GM12878 (cell line): ENCODE data around the gene RHEB. TPM values are rescaled to one million over a fixed set of nuclear protein-coding genes. Genes with fewer than 3 reads are reported as not detected.

Experiments
- ATAC-seq: fragments of 200-7000 bp; cut with Tn5 transposase; 3 replicates; pipeline ENCODE4 v1.9.1; 2020; ENCODE audit warnings: mild to moderate bottlenecking, moderate library complexity
- BruUV-seq: library from RNA; stranded (reverse); fragments of 400-500 nt; replicated peaks from 2 replicates; lab custom pipeline; 2021; lab: Mats Ljungman, UMichigan
- CTCF ChIA-PET: fragments of 300-600 bp; sonication (Branson Sonifier 250); formaldehyde crosslinking; extraction: SDS; loops from one replicate; lab custom pipeline; 2021; ENCODE audit warnings: inconsistent platforms; lab: Yijun Ruan, JAX
- POLR2A ChIA-PET: fragments of 350-600 bp; formaldehyde crosslinking; extraction: SDS; loops from one replicate; lab custom pipeline; 2021; ENCODE audit warnings: inconsistent platforms; lab: Charles Lee
- RAD21 ChIA-PET: fragments of 300-600 bp; sonication (Branson Sonifier 250); formaldehyde crosslinking; loops from one replicate; lab custom pipeline; 2023; ENCODE audit warnings: antibody characterized with exemption; ENCODE audit not compliant: unreplicated experiment; lab: Charles Lee
- SMC1A ChIA-PET: fragments of 300-600 bp; sonication (Branson Sonifier 250); formaldehyde crosslinking; loops from one replicate; lab custom pipeline; 2023; ENCODE audit not compliant: unreplicated experiment, uncharacterized antibody; lab: Charles Lee
- DNase-seq: peaks from one replicate; pipeline ENCODE4 v3.0.0-alpha.2; 2011; ENCODE audit warnings: low read depth, low spot score
- FAIRE-seq: peaks from 3 replicates; lab custom pipeline; 2011; peaks lifted over from hg19 to GRCh38; lab: Jason Lieb, UNC
- H2AFZ ChIP-seq: 2 replicates; pipeline ENCODE4 v1.6.0; 2011; ENCODE audit warnings: low read depth, low read length, control low read depth; ENCODE audit not compliant: control insufficient read depth
- H3K27ac ChIP-seq: 2 replicates; pipeline ENCODE4 v1.5.1; 2011; ENCODE audit warnings: control low read depth; ENCODE audit not compliant: control insufficient read depth, insufficient read depth
- H3K27me3 ChIP-seq, 2 experiments: replicated peaks in 1 of 2; 2 replicates each; pipeline versions ENCODE4 v1.6.0 to v1.6.1; 2011; ENCODE audit warnings: low read length in 1 of 2; ENCODE audit not compliant: control insufficient read depth in 2 of 2, insufficient read depth in 2 of 2
- H3K36me3 ChIP-seq, 2 experiments: 2 replicates each; pipeline ENCODE4 v1.5.1; 2011; ENCODE audit warnings: low read length in 1 of 2; ENCODE audit not compliant: control insufficient read depth in 2 of 2, insufficient read depth in 2 of 2
- H3K4me1 ChIP-seq: 2 replicates; pipeline ENCODE4 v1.6.1; 2011; ENCODE audit warnings: mild to moderate bottlenecking, low read length, moderate library complexity, mixed read lengths; ENCODE audit not compliant: control insufficient read depth, insufficient read depth
- H3K4me2 ChIP-seq: 2 replicates; pipeline ENCODE4 v1.6.0; 2011; ENCODE audit warnings: control low read depth; ENCODE audit not compliant: control insufficient read depth, insufficient read depth
- H3K4me3 ChIP-seq: fragments of 200-600 bp; sonication (generic); 2 replicates; pipeline ENCODE4 v1.5.1; 2016
- H3K79me2 ChIP-seq: 2 replicates; pipeline ENCODE4 v1.6.0; 2011; ENCODE audit warnings: low read length; ENCODE audit not compliant: control insufficient read depth, insufficient read depth
- H3K9ac ChIP-seq: 2 replicates; pipeline ENCODE4 v1.8.0; 2011; ENCODE audit warnings: low read length, control low read depth, mixed read lengths; ENCODE audit not compliant: control insufficient read depth, insufficient read depth
- H3K9me3 ChIP-seq: replicated peaks from 3 replicates; pipeline ENCODE4 v1.5.1; 2011; ENCODE audit warnings: mild to moderate bottlenecking, low read length; ENCODE audit not compliant: control insufficient read depth, insufficient read depth
- H4K20me1 ChIP-seq: 2 replicates; pipeline ENCODE4 v1.6.0; 2011; ENCODE audit not compliant: control insufficient read depth, insufficient read depth
- MYB ChIP-seq: fragments of 150-350 bp; IDR thresholded peaks from 2 replicates; pipeline ENCODE4 v1.6.1; 2014; ENCODE audit warnings: mild to moderate bottlenecking, low read depth, low read length, borderline replicate concordance
- SMAD1 ChIP-seq: fragments of 450-650 bp; IDR thresholded peaks from 2 replicates; pipeline ENCODE4 v1.6.1; 2018; ENCODE audit warnings: mild to moderate bottlenecking, low read depth; ENCODE audit not compliant: partially characterized antibody
- STAT3 ChIP-seq: IDR thresholded peaks from 2 replicates; pipeline ENCODE4 v1.6.1; 2011; ENCODE audit warnings: low read depth, low read length, improper control_type of control experiment
- WGBS: methylation state at CpG from one replicate; pipeline ENCODE4 v1.1.6; 2016; ENCODE audit warnings: low lambda C conversion rate; ENCODE audit not compliant: insufficient replicate concordance, insufficient coverage; ENCODE audit errors: missing lambda C conversion rate; 5-methylcytosine and 5-hydroxymethylcytosine counted together
- in situ Hi-C: fragments of 300-500 bp; cut with MboI; formaldehyde crosslinking; loops from 9 replicates; pipeline ENCODE4 v1.14.3; 2018; ENCODE audit warnings: mixed read lengths
- intact Hi-C: fragments of 100-400 bp; cut with micrococcal nuclease; formaldehyde crosslinking; loops from one replicate; pipeline ENCODE4 v1.14.2; 2022; ENCODE audit not compliant: unreplicated experiment
- polyA plus RNA-seq, 11 experiments: library from polyadenylated mRNA; depleted of rRNA in 4 of 11; unstranded in 6 of 11; stranded (reverse) in 5 of 11; fragments of >200 nt; fragmentation: Nextera tagmentation in 4 of 11; fragmentation: Illumina TruSeq in 1 of 11; extraction: Ambion mirVana in 4 of 11; extraction: Trizol in 1 of 11; gene quantifications; 1 replicate in 1 of 11; 2 replicates in 10 of 11; pipeline versions ENCODE4 v1.2.1 to v1.2.3, GENCODE V29; 2011 to 2016; ENCODE audit warnings: inconsistent platforms in 2 of 11, missing spikeins in 2 of 11, low read depth in 1 of 11
- total RNA-seq, 4 experiments: library from RNA; depleted of rRNA in 3 of 4; stranded (reverse); fragments of >200 nt in 3 of 4; fragmentation: Illumina TruSeq in 1 of 4; extraction: Trizol in 1 of 4; gene quantifications; 2 replicates each; pipeline versions ENCODE4 v1.2.1 to v1.2.3, GENCODE V29; 2013 to 2021
- TF ChIP-seq, protein P1 (sequence below): IDR thresholded peaks from 2 replicates; pipeline ENCODE4 v1.6.1; 2012; ENCODE audit warnings: low read depth, low read length, improper control_type of control experiment

RHEB gene
- total and polyA plus RNA-seq, 10 of the 15 experiments (the other 5 are each of a cell fraction or from before 2014, with no cell fraction given), result 6.2 to 67.8 (median 38.0) TPM

DNA sequence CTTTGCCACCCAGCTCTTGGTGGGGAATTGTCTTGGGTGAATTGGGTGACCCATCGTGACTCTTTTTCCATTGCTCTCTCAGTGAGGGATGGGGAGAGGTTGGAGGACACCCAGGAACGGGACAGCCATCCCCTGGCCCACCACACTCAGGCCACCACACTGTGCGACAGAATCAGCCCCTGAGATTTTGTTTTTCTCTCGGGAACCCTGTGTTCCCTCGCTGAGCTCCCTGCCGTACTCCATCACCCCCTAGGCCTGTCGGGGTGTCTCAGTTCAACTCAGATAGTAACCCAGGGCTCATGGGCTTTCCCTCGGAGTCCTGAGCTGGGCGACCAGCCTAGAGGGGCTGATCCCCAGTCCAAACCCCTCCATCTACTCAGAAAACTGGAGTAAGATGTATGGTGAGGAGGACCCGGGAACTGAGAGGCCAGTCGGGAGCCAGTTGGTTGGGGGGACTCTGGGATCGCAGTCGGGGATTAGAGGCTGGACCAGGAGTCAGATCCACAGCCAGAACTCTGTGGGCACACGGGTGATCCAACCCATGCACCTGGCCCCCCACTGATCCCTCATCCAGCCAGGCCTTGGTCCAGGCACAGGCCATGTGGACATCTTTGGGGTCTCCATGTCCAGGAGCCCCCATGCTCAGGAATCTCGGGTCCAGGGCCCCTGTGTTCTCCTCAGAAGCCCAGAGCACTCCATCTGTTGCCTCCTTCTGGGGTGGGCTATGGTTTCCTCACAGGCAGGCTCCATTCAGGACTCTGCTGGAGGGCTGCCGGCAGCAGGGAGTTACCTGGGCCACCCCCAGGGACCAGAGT is 89.1 kb downstream of the RHEB start:
- SMC1A ChIA-PET, result no interaction called here
- POLR2A ChIA-PET, result no interaction called here

More for the DNA sequence above, 89.1 kb downstream of the RHEB start:
- BruUV-seq, result no TSS peak
- no peaks in the 10 kb centered on the region for H3K36me3 ChIP-seq
- in situ Hi-C loops, result no loop called here
- H3K27ac ChIP-seq, result no peak overlapping the region
- TF ChIP-seq STAT3 (no peak), SMAD1 (no peak), MYB (no peak)
- TF ChIP-seq, protein P1, sequence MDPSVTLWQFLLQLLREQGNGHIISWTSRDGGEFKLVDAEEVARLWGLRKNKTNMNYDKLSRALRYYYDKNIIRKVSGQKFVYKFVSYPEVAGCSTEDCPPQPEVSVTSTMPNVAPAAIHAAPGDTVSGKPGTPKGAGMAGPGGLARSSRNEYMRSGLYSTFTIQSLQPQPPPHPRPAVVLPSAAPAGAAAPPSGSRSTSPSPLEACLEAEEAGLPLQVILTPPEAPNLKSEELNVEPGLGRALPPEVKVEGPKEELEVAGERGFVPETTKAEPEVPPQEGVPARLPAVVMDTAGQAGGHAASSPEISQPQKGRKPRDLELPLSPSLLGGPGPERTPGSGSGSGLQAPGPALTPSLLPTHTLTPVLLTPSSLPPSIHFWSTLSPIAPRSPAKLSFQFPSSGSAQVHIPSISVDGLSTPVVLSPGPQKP, result no peak
- TF ChIP-seq, all 136 proteins: peak for 0
- peaks cover 22% of the 10 kb centered on the region for H3K4me1 ChIP-seq
- no peak overlapping the region for H3K4me2 ChIP-seq
- no peak overlapping the region for H3K4me3 ChIP-seq
- H2AFZ ChIP-seq, result no peak overlapping the region
- no peak for FAIRE-seq
- H4K20me1 ChIP-seq, result no peaks in the 10 kb centered on the region
- intact Hi-C loops, result no loop called here
- no peaks in the 10 kb centered on the region; a peak in 1 of 4 replicates for H3K27me3 ChIP-seq
- DNase-seq, result no peak
- CTCF ChIA-PET, result interaction anchor here (1.0 kb wide), 2 partner anchors 17 to 115 kb away, joined by 3 to 4 read pairs; no protein-coding TSS in a partner anchor
- WGBS, result 70% methylated on average over 16 of the region's 16 CpGs
- H3K9ac ChIP-seq, result no peak overlapping the region
- no peaks in the 10 kb centered on the region for H3K79me2 ChIP-seq
- H3K9me3 ChIP-seq, result no peaks in the 10 kb centered on the region
- ATAC-seq, result no peak
- RAD21 ChIA-PET, result no interaction called here
